ENCODE data around the gene CCNE1.

DNA sequence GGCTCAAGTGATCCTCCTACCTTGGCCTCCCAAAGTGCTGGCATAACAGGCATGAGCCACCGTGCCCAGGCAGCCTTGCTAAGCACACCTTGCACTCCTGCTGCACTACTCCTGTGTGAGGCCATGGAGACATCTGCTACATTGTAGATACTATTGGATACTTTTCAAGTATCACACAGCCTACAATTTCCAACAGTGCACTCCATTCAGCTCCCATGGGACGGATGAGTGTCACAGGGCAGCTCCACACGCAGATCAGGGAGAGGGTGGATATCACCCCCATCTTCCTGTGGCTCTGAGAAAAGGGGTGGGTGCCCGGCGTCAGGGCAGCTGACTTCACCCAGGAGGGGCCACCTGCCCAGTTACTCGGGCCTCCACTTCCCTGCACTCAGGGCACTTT, 39.1 kb upstream of the CCNE1 start:
- TF ChIP-seq, protein P1, sequence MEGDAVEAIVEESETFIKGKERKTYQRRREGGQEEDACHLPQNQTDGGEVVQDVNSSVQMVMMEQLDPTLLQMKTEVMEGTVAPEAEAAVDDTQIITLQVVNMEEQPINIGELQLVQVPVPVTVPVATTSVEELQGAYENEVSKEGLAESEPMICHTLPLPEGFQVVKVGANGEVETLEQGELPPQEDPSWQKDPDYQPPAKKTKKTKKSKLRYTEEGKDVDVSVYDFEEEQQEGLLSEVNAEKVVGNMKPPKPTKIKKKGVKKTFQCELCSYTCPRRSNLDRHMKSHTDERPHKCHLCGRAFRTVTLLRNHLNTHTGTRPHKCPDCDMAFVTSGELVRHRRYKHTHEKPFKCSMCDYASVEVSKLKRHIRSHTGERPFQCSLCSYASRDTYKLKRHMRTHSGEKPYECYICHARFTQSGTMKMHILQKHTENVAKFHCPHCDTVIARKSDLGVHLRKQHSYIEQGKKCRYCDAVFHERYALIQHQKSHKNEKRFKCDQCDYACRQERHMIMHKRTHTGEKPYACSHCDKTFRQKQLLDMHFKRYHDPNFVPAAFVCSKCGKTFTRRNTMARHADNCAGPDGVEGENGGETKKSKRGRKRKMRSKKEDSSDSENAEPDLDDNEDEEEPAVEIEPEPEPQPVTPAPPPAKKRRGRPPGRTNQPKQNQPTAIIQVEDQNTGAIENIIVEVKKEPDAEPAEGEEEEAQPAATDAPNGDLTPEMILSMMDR (IDR thresholded peaks at IDR 0.05), result no peak
- no peak for TF ChIP-seq POLR2A (IDR thresholded peaks at IDR 0.05)
